C4-2B (cell line): ENCODE data around the gene CLPX.

ENCODE experiments used
- CTCF ChIP-seq: fragments of 450-650 bp; conservative IDR thresholded peaks from 2 replicates; pipeline ENCODE4 v1.5.1; 2017; ENCODE audit warnings: mild to moderate bottlenecking
- ZFX ChIP-seq: fragments of 450-650 bp; IDR thresholded peaks from 2 replicates; pipeline ENCODE4 v1.6.1; 2017

DNA sequence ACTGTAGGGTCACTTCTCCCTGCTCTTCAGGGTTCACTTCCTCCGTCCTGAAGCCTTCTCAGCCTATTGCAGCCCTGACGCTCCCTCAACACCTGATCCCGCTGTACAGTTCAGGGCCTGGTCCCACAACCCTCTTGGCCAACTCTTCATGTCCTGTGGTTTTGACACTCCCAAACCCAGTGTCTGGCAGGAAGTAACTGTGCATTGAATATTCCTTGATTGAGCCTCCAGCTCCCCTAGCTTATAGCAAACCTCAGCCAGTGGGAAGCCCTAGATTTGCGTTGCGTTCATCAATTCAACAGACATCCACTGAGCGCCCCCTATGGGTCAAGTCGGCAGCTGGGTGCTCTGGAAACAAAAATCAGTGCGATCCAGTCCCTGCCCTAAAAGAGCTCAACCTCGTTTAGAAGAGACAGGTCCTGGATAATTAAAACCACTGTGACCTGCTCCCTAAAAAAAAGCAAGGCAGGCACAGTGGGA lies 83.7 kb downstream of the CLPX start:
- TF ChIP-seq CTCF = peak; percentile 78
- no peak for TF ChIP-seq ZFX
